ENCODE results near the gene TTC9.
"Not testable (repeated sequence)": the region's sequence is repeated elsewhere in the genome, so short reads cannot be mapped to it uniquely, and the experiment has no call there.

The TTC9 gene

GRCh38 chr14:70702161-70702560 lies 60.4 kb downstream of the TTC9 start:
- Histone ChIP-seq H4K20me1 (ENCODE audit: control insufficient read depth, insufficient read depth, low read depth, low read length) (no peaks in the 10 kb centered on the region), H3K27me3 (ENCODE audit: control insufficient read depth, low read length) (no peaks in the 10 kb centered on the region), H3K27ac (ENCODE audit: low read depth, low read length) (no peak overlapping the region), H3F3A (ENCODE audit: control insufficient read depth, insufficient read depth) (no peaks in the 10 kb centered on the region), H3K4me2 (ENCODE audit: low read length) (no peak overlapping the region), H3K79me2 (ENCODE audit: control insufficient read depth, low read length) (no peaks in the 10 kb centered on the region), H3K4me1 (ENCODE audit: control insufficient read depth, low read length) (peaks cover 24% of the 10 kb centered on the region), H3K9me3 (ENCODE audit: control insufficient read depth, insufficient read depth, low read length) (no peaks in the 10 kb centered on the region), H3K4me3 (ENCODE audit: low read length) (no peak overlapping the region), H3K36me3 (ENCODE audit: control insufficient read depth, low read length) (no peaks in the 10 kb centered on the region), H3K9me2 (replicated peaks; ENCODE audit: control insufficient read depth, low read length) (no peaks in the 10 kb centered on the region)
- TF ChIP-seq EZH2phosphoT487 (IDR thresholded peaks at IDR 0.05; ENCODE audit: borderline replicate concordance, low read length) (no peak), CTCF (IDR thresholded peaks at IDR 0.05; ENCODE audit: low read depth, low read length, poor library complexity, severe bottlenecking) (no peak)

- H3K4me3 ChIP-seq (ENCODE audit: low read length); H3K27me3 ChIP-seq (ENCODE audit: control insufficient read depth, low read length); H3K79me2 ChIP-seq (ENCODE audit: control insufficient read depth, low read length); H3K36me3 ChIP-seq (ENCODE audit: control insufficient read depth, low read length); H3K4me2 ChIP-seq (ENCODE audit: low read length); H4K20me1 ChIP-seq (ENCODE audit: control insufficient read depth, insufficient read depth, low read depth, low read length); H3K9me3 ChIP-seq (ENCODE audit: control insufficient read depth, insufficient read depth, low read length); H3K9me2 ChIP-seq (replicated peaks; ENCODE audit: control insufficient read depth, low read length); H3F3A ChIP-seq (ENCODE audit: control insufficient read depth, insufficient read depth); H3K27ac ChIP-seq (ENCODE audit: low read depth, low read length): not testable (repeated sequence)
- peaks cover 24% of the 10 kb centered on the region for H3K4me1 ChIP-seq (ENCODE audit: control insufficient read depth, low read length)
Observed at GRCh38 chr14:70703621-70704168, 62.0 kb downstream of the TTC9 start.

- TF ChIP-seq EZH2phosphoT487 (IDR thresholded peaks at IDR 0.05; ENCODE audit: borderline replicate concordance, low read length) (no peak), CTCF (IDR thresholded peaks at IDR 0.05; ENCODE audit: low read depth, low read length, poor library complexity, severe bottlenecking) (no peak)
- no peaks in the 10 kb centered on the region for H3F3A ChIP-seq (ENCODE audit: control insufficient read depth, insufficient read depth)
- H4K20me1 ChIP-seq (ENCODE audit: control insufficient read depth, insufficient read depth, low read depth, low read length), result no peaks in the 10 kb centered on the region
- peaks cover 24% of the 10 kb centered on the region for H3K4me1 ChIP-seq (ENCODE audit: control insufficient read depth, low read length)
- H3K36me3 ChIP-seq (ENCODE audit: control insufficient read depth, low read length), result no peaks in the 10 kb centered on the region
- H3K79me2 ChIP-seq (ENCODE audit: control insufficient read depth, low read length), result no peaks in the 10 kb centered on the region
- H3K9me2 ChIP-seq (replicated peaks; ENCODE audit: control insufficient read depth, low read length), result no peaks in the 10 kb centered on the region
- H3K27me3 ChIP-seq (ENCODE audit: control insufficient read depth, low read length), result no peaks in the 10 kb centered on the region
- no peaks in the 10 kb centered on the region for H3K9me3 ChIP-seq (ENCODE audit: control insufficient read depth, insufficient read depth, low read length)
- no peak overlapping the region for H3K4me2 ChIP-seq (ENCODE audit: low read length)
- H3K27ac ChIP-seq (ENCODE audit: low read depth, low read length), result no peak overlapping the region
- no peak overlapping the region for H3K4me3 ChIP-seq (ENCODE audit: low read length)
Observed at GRCh38 chr14:70704960-70705359, 63.2 kb downstream of the TTC9 start.

- Histone ChIP-seq H3K27ac (ENCODE audit: low read depth, low read length) (no peak overlapping the region), H3K4me1 (ENCODE audit: control insufficient read depth, low read length) (peaks cover 23% of the 10 kb centered on the region), H3K9me3 (ENCODE audit: control insufficient read depth, insufficient read depth, low read length) (no peaks in the 10 kb centered on the region), H3K9me2 (replicated peaks; ENCODE audit: control insufficient read depth, low read length) (no peaks in the 10 kb centered on the region), H3K4me2 (ENCODE audit: low read length) (no peak overlapping the region), H3K27me3 (ENCODE audit: control insufficient read depth, low read length) (no peaks in the 10 kb centered on the region), H3K4me3 (ENCODE audit: low read length) (no peak overlapping the region), H4K20me1 (ENCODE audit: control insufficient read depth, insufficient read depth, low read depth, low read length) (no peaks in the 10 kb centered on the region), H3F3A (ENCODE audit: control insufficient read depth, insufficient read depth) (no peaks in the 10 kb centered on the region), H3K79me2 (ENCODE audit: control insufficient read depth, low read length) (no peaks in the 10 kb centered on the region), H3K36me3 (ENCODE audit: control insufficient read depth, low read length) (no peaks in the 10 kb centered on the region)
- TF ChIP-seq CTCF (IDR thresholded peaks at IDR 0.05; ENCODE audit: low read depth, low read length, poor library complexity, severe bottlenecking) (no peak), EZH2phosphoT487 (IDR thresholded peaks at IDR 0.05; ENCODE audit: borderline replicate concordance, low read length) (no peak)
Observed at GRCh38 chr14:70706177-70706576, 64.5 kb downstream of the TTC9 start.
